Esophagus muscularis mucosa (tissue), 4 donors: ENCODE measurements around the gene THOP1. TPM values are rescaled to one million over a fixed set of nuclear protein-coding genes. Genes with fewer than 3 reads are reported as not detected.
A peak's percentile ranks its signal among the peaks of the same experiment; 100 is the strongest.

Source experiments
- DNase-seq: peaks from one replicate; pipeline ENCODE4 v3.0.0-alpha.2; 2017; ENCODE audit errors: extremely low spot score
- H3K27ac ChIP-seq, 4 donors: fragments of 200-600 bp; sonication (generic); replicated peaks in 1 of 4; 1 replicate in 3 of 4; 2 replicates in 1 of 4; pipeline ENCODE4 v1.5.1; 2016 to 2019; ENCODE audit warnings: mild to moderate bottlenecking in 1 of 4
- H3K27me3 ChIP-seq, 4 donors: fragments of 200-600 bp; sonication (generic); one replicate each; pipeline versions ENCODE4 v1.5.1 to v1.6.0; 2016 to 2019
- H3K36me3 ChIP-seq, 4 donors: fragments of 200-600 bp; sonication (generic); one replicate each; pipeline ENCODE4 v1.5.1; 2016 to 2019
- H3K4me1 ChIP-seq, 4 donors: fragments of 200-600 bp; sonication (generic); one replicate each; pipeline ENCODE4 v1.5.1; 2016 to 2019
- H3K4me3 ChIP-seq, 4 donors: fragments of 200-600 bp; sonication (generic); 1 replicate in 2 of 4; 2 replicates in 2 of 4; pipeline ENCODE4 v1.5.1; 2016 to 2019; ENCODE audit warnings: mild to moderate bottlenecking in 4 of 4, moderate library complexity in 1 of 4
- H3K9me3 ChIP-seq, 4 donors: fragments of 200-600 bp; sonication (generic); 1 replicate in 3 of 4; 2 replicates in 1 of 4; pipeline ENCODE4 v1.5.1; 2016 to 2019
- CTCF ChIP-seq, 3 experiments: fragments of 200-600 bp in 2 of 3; fragments of 450-650 bp in 1 of 3; sonication (generic) in 2 of 3; IDR thresholded peaks; one replicate each; pipeline ENCODE4 v1.5.1; 2017 to 2019; ENCODE audit warnings: antibody characterized with exemption in 3 of 3, mild to moderate bottlenecking in 2 of 3, moderate library complexity in 1 of 3
- EP300 ChIP-seq: sonication (generic); formaldehyde crosslinking; IDR thresholded peaks from one replicate; pipeline ENCODE4 v1.6.1; 2017; ENCODE audit warnings: antibody characterized with exemption
- POLR2A ChIP-seq: fragments of 450-650 bp; IDR thresholded peaks from one replicate; pipeline ENCODE4 v1.6.1; 2017; ENCODE audit warnings: antibody characterized with exemption, moderate library complexity, mild to moderate bottlenecking, low read depth
- POLR2AphosphoS5 ChIP-seq, 2 donors: sonication (generic); formaldehyde crosslinking; IDR thresholded peaks; one replicate each; pipeline ENCODE4 v1.6.1; 2017; ENCODE audit warnings: antibody characterized with exemption in 2 of 2
- WGBS: methylation state at CpG from one replicate; pipeline ENCODE4 v1.1.5; 2018; 5-methylcytosine and 5-hydroxymethylcytosine counted together
- intact Hi-C: fragments of 100-400 bp; cut with DNase I; formaldehyde crosslinking; loops from one replicate; pipeline ENCODE4 v1.15.1; 2023
- total RNA-seq, 4 donors: library from RNA; depleted of rRNA; stranded (reverse); fragments of >200 nt; gene quantifications; one replicate each; pipeline versions ENCODE4 v1.1.0 to v1.2.1, GENCODE V29; 2016

THOP1 gene
- total RNA-seq, result 10 to 100 TPM; 22.8 to 65.3 (median 42.4) TPM

DNA sequence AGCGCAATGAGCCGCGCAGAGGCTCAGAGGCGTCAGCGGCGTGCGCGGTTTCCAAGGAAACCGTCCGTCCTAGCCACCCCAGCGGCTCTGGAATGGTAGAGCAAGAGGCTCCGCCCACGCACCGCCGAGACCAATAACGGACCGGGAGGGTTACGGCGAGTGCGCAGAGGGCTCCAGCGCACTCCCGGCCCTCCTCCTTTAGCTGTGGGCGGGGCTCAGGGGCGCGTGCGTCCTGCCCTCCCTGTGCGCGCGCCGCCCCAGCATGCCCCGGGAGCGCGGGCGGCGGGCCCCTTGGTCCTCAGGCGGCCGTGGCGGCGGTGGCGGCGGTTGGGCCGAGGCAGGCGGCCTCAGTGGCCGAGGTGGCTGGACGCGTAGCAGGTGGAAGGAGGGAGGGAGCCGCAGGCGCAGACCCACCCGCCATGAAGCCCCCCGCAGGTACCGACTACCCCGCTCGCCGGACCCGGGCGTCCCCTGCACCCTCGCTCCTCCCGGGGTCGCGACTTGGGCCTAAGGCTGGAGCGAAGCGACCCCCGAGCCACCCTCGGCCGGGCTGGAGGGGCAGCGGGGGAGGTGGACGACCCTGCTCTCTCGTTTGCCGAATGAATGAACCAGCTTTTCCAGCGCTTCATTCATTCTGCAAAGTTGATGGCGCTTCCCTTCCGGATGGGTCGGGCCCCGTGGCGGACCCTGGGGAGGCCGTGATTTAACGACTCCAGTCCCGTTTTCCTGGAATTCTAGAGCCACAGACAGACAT, at the start of gene THOP1:
Gene THOP1 (plus strand): TSS at position 260 of the 754 bp plus-strand sequence. CDS start 160 bp downstream, at position 420.
- under 1% methylated on average over 34 of the region's 78 CpGs for WGBS
- intact Hi-C loops, result loop anchor here (1.0 kb wide), 1 partner anchor 35 kb away; no protein-coding TSS in a partner anchor
- Histone ChIP-seq H3K27ac (peak within 1 kb of the TSS; percentile 78 to 97 (median 84)), H3K9me3 (no peaks in the 10 kb centered on the region), H3K4me3 (peak within 1 kb of the TSS; percentile 73 to 96 (median 82)), H3K36me3 (peaks cover 0 to 13% (median 7%) of the 10 kb centered on the region in 4 donors), H3K4me1 (peaks cover 49 to 62% (median 50%) of the 10 kb centered on the region in 4 donors), H3K27me3 (no peaks in the 10 kb centered on the region)
- TF ChIP-seq POLR2A (peak; percentile 37), CTCF (IDR thresholded peaks at IDR 0.05) (peak in 1 of 3 experiments; percentile 38), POLR2AphosphoS5 (IDR thresholded peaks at IDR 0.05) (peak; percentile 74 to 90), EP300 (no peak)
- peak; percentile 98 for DNase-seq

DNA sequence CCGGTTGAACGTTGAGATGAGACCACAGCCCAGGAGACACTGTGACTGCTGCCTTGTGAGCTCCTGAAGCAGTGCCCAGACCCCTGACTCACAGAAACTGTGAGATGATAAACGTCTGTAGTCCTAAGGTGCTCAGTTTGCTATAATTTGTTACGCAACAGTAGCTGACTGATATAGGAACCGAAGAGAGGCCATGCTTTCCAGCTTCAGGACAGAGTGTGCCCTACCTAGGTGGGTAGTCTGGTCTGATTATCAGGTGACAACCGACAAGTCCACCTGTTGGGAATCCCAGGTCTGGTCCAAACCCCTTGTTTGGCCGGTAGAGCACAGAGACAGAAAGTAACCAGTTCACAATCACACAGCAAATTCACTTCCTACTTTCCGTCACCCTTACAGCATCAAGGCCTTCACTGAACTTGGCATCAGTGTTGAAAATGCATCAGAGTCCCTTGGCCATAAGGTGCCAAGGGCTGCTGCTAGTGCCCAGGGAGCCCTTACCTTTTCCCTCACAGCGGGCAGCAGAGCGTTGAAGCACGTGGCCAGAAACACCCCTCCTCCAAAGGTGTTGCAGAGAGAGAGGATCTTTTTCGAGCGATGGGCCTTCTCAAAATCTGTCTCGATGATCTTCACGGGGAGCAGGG, 48.6 kb upstream of the THOP1 start:
- peaks cover 0 to 11% (median 0%) of the 10 kb centered on the region in 4 donors for H3K27me3 ChIP-seq
- 94% methylated on average over 15 of the region's 15 CpGs for WGBS
- TF ChIP-seq CTCF (IDR thresholded peaks at IDR 0.05) (no peak), EP300 (no peak), POLR2A (no peak), POLR2AphosphoS5 (IDR thresholded peaks at IDR 0.05) (no peak)
- H3K4me1 ChIP-seq, result peaks cover 11 to 24% (median 17%) of the 10 kb centered on the region in 4 donors
- no peaks in the 10 kb centered on the region for H3K9me3 ChIP-seq
- no peak overlapping the region for H3K27ac ChIP-seq
- intact Hi-C loops, result no loop called here
- no peak for DNase-seq
- H3K4me3 ChIP-seq, result no peak overlapping the region
- peaks cover 0 to 56% (median 48%) of the 10 kb centered on the region in 4 donors for H3K36me3 ChIP-seq

DNA sequence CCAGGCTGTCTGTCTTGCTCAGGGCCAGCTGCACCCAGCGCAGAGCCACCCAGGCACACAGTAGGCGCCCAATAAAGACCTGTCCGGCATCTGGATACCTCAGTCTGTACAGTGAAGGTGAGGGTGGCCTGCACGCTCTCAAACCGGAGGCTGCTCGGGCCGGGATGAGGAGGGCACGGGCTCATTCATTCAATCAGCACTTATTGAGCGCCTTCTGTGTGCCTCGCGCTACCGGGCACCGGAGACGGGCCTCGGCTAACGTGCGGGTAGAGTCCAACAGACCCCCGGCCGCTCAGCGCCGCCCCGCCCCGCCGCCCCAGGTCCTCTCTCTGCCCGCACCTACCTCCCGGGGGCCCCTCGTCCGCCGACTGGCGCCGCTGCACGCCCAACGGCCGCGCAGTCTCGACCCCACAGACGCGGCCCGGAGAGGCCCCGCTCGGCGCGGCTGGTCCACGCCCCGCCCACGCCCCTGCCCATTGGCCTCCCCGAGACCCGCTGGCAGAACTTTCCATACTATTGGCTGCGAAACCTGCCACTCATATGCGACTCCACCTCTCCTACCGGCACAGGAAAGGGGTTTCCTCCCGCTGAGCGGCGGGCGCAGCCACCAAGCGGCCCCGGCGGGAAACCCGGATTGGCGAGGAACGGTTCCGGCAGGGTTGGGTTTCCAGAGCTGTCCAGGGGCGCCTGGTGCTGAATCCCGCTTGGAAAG, 45.5 kb upstream of the THOP1 start, which contains the start of gene SLC39A3:
Gene SLC39A3 (minus strand): TSS at position 416 of the 712 bp plus-strand sequence. CDS start 2,760 bp downstream, outside the sequence.
- Histone ChIP-seq H3K27me3 (peaks cover 0 to 15% (median 0%) of the 10 kb centered on the region in 4 donors), H3K4me3 (peak within 1 kb of the TSS; percentile 82 to 99 (median 92)), H3K36me3 (peaks cover 0 to 25% (median 23%) of the 10 kb centered on the region in 4 donors), H3K27ac (peak within 1 kb of the TSS; percentile 72 to 81 (median 74)), H3K9me3 (no peaks in the 10 kb centered on the region), H3K4me1 (peaks cover 11 to 24% (median 17%) of the 10 kb centered on the region in 4 donors)
- 0% methylated on average over 21 of the region's 64 CpGs for whole genome bisulfite sequencing
- no peak for TF ChIP-seq POLR2A
- peak in 2 of 3 experiments; percentile 37 to 52 for TF ChIP-seq CTCF (IDR thresholded peaks at IDR 0.05)
- TF ChIP-seq EP300, result no peak
- peak; percentile 57 to 93 for TF ChIP-seq POLR2AphosphoS5 (IDR thresholded peaks at IDR 0.05)
- intact Hi-C loops, result no loop called here
- DNase-seq, result peak; percentile 99

DNA sequence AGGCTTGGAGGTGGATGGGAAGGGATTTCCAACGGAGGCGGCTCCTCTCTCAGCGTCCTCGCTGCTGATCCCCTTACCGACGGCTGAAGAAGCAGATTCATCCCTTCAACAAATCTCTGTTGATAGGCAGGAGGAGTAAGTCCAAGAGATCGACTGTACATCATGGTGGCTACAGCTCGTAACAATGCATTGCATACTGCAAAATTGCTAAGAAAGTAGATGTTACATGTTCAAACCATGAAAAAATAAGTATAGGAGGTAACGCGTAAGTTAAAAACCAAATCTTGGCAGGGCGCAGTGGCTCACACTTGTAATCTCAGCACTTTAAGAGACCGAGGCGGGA, 45.0 kb upstream of the THOP1 start:
- no peak for DNase-seq
- no peaks in the 10 kb centered on the region for H3K9me3 ChIP-seq
- intact Hi-C loops, result no loop called here

More for the DNA sequence above, 45.0 kb upstream of the THOP1 start:
- 46% methylated on average over 13 of the region's 13 CpGs for WGBS
- TF ChIP-seq POLR2A (no peak), EP300 (no peak), CTCF (IDR thresholded peaks at IDR 0.05) (no peak), POLR2AphosphoS5 (IDR thresholded peaks at IDR 0.05) (no peak)
- peaks cover 0 to 15% (median 0%) of the 10 kb centered on the region in 4 donors for H3K27me3 ChIP-seq
- H3K4me3 ChIP-seq, result peak overlapping the region in 3 of 4 donors; percentile 85 to 99 (median 98)
- no peak overlapping the region for H3K27ac ChIP-seq
- peaks cover 0 to 19% (median 18%) of the 10 kb centered on the region in 4 donors for H3K36me3 ChIP-seq
- peaks cover 11 to 24% (median 17%) of the 10 kb centered on the region in 4 donors for H3K4me1 ChIP-seq
